OCI-LY3 (cell line): Measurements from ENCODE around the gene PLXNB3.

Experiments
- CTCF ChIP-seq: fragments of 200-600, 300-600 bp; sonication (generic); IDR thresholded peaks from 2 replicates; pipeline ENCODE4 v1.5.1; 2014; ENCODE audit warnings: antibody characterized with exemption, low read length, low read depth
- EZH2phosphoT487 ChIP-seq: fragments of 200-600 bp; shearing (Covaris generic); IDR thresholded peaks from 2 replicates; pipeline ENCODE4 v1.6.1; 2018; ENCODE audit warnings: antibody characterized with exemption, mixed run types, low read depth

GRCh38 chrX:153782313-153782712, 18.3 kb downstream of the PLXNB3 start:
- TF ChIP-seq CTCF (peak; percentile 7; the same call in 1 of the 2 replicates), EZH2phosphoT487 (no peak)
